Measurements from ENCODE around the gene FYN.

The FYN gene

DNA sequence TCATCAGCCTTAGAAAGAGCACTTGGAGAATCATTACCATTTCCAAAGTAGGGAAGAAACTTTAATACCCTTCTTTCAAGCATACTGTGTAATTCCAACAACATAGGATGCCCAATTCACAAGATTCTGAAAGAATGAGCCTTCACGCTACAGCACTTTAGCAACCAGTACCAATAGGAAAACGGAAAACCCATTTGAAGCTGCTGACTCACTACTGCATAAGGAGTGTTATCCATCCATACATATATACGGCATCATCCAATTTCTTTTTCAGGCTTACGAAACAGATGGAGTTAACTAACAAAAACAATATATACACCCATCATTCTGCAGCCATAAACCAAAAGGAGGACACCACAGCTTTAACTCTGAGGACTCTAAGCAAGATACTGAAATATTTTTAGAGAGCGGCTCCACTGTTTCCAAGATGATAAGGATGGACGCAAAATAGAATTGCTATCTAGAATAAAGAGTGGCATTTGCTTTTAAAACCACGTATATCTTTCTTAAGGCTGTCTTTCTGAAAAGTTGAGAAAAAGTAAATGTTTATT, 24.9 kb downstream of the FYN start:
- TF ChIP-seq CTCF (IDR thresholded peaks at IDR 0.05; ENCODE audit: low read depth, low read length), result no peak
- no peak overlapping the region for H3K4me3 ChIP-seq (replicated peaks in 1 of 2; ENCODE audit: low read depth in 2 of 2, low read length in 2 of 2)
- peak; percentile 42 to 57 for DNase-seq (ENCODE audit: low read depth in 2 of 2)

DNA sequence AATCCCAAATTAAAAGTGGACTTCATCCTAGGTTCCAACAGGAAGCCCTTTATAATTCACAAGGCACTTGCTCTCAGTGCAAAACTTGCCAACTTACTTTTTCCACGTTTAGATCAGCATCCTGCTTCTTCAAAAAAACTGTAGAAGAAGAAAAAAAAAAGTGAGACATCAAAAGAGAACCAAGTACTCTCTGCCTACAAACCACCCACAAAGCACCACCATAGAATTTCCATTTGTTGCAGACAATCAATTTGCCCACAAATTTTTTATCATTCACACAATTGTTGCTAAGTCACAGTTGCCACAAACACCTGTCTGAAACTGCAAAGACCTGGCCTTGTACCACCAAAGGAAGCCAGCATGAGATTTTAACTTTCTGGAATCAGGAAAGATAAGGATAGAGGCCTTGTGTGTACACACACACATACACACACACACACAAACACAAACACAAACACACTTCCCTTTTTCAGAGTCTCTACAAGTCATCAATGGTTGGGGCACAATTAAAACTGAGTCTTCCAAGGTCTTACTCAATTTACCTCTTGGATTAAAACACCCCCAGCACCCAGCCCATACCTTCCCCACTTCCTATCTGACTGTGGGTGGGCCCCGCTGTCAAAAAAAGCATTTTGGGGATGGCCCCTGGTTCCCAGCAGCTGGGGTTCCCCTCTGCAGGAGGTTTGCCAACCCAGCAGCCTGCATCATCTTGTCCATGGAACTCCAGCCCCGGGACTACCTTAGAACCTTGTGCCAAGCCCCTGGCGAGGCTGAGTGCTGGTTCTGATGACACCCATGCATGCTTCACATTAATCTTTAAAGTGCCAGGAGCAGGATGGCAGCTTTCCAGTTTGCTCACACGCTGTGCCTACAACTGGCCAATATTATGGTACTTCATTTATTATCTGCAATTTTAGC, 26.5 kb downstream of the FYN start:
- peak in 1 of 2 donors; percentile 37 for DNase-seq (ENCODE audit: low read depth in 2 of 2)
- TF ChIP-seq CTCF (IDR thresholded peaks at IDR 0.05; ENCODE audit: low read depth, low read length), result no peak
- H3K4me3 ChIP-seq (replicated peaks in 1 of 2; ENCODE audit: low read depth in 2 of 2, low read length in 2 of 2), result no peak overlapping the region

- TF ChIP-seq CTCF (IDR thresholded peaks at IDR 0.05; ENCODE audit: low read depth, low read length), result no peak
- no peak for DNase-seq (ENCODE audit: low read depth in 2 of 2)
Observed at GRCh38 chr6:111846066-111846465, 27.2 kb downstream of the FYN start.

DNA sequence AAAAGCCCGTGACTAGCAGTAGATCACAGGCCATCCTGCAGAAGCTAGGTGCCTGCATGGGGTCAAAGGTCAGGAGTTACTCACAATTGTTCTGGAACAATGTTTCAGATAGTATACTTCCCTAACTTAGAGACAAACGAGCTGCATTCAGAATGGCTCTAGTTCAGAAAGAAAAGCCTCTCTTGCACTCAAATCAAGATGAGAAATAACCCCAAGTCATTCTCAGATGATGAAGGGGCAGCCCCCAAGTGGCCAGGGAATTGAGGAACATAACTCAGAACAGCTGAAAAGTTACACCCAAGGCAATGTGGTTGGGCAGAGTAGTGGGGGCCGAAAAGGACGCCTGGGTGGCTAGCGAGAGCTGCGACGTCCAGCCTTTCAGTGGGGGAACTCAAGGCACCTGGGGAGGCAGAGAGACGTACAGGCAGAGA, 27.8 kb downstream of the FYN start:
- no peak for TF ChIP-seq CTCF (IDR thresholded peaks at IDR 0.05; ENCODE audit: low read depth, low read length)
- no peak overlapping the region for H3K4me3 ChIP-seq (replicated peaks in 1 of 2; ENCODE audit: low read depth in 2 of 2, low read length in 2 of 2)
- DNase-seq (ENCODE audit: low read depth in 2 of 2), result peak in 1 of 2 donors; percentile 38

More at GRCh38 chr6:111846066-111846465, 27.2 kb downstream of the FYN start:
- H3K4me3 ChIP-seq (replicated peaks in 1 of 2; ENCODE audit: low read depth in 2 of 2, low read length in 2 of 2), result no peak overlapping the region

- no peak for TF ChIP-seq CTCF (IDR thresholded peaks at IDR 0.05; ENCODE audit: low read depth, low read length)
- no peak for DNase-seq (ENCODE audit: low read depth in 2 of 2)
- no peak overlapping the region for H3K4me3 ChIP-seq (replicated peaks in 1 of 2; ENCODE audit: low read depth in 2 of 2, low read length in 2 of 2)
Observed at GRCh38 chr6:111844921-111845320, 28.3 kb downstream of the FYN start.

DNA sequence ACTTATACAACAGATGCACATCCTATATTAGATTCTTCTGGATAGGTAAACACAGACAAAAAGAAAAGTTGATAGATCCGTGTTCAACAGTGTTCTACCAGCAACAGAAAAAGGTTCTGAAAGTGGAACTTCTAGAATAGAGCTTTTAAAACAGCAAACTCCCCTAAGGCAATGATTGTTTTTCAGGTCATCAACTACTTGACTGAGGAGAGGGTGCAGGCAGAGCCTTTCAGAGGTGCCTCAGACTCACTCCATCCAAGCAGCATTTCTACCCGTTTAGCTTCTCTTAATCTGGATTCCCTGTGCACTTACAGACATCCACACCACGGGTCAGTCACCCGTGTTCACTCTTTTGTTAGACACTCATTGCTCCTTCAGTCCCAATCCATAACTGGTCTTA, 28.9 kb downstream of the FYN start:
- no peak for DNase-seq (ENCODE audit: low read depth in 2 of 2)
- TF ChIP-seq CTCF (IDR thresholded peaks at IDR 0.05; ENCODE audit: low read depth, low read length), result no peak
- no peak overlapping the region for H3K4me3 ChIP-seq (replicated peaks in 1 of 2; ENCODE audit: low read depth in 2 of 2, low read length in 2 of 2)

Measured in cardiac fibroblast (primary cell).